K562 (cell line): ENCODE measurements around the gene C19orf47. TPM values are rescaled to one million over a fixed set of nuclear protein-coding genes. Genes with fewer than 3 reads are reported as not detected.

Experiments used
- BCL6 ChIP-seq: fragments of 250-450 bp; sonication (Bioruptor Pico); IDR thresholded peaks from 2 replicates; pipeline ENCODE4 v1.4.0; 2020
- CAMTA2 ChIP-seq: fragments of 250-450 bp; sonication (Bioruptor Pico); conservative IDR thresholded peaks from 2 replicates; pipeline ENCODE4 v1.5.1; 2022
- MYC ChIP-seq, 2 experiments: fragments of 250-450 bp in 1 of 2; sonication (Bioruptor Pico) in 1 of 2; IDR thresholded peaks; 2 replicates each; pipeline versions ENCODE4 v1.5.1 to v1.6.1; 2012 to 2021; ENCODE audit warnings: low read depth in 2 of 2, borderline replicate concordance in 1 of 2, improper control_type of control experiment in 1 of 2, low read length in 1 of 2, mild to moderate bottlenecking in 1 of 2, moderate library complexity in 1 of 2
- NCOA1 ChIP-seq: fragments of 450-650 bp; IDR thresholded peaks from 2 replicates; pipeline ENCODE4 v1.6.1; 2016; ENCODE audit warnings: low read depth
- PHB2 ChIP-seq: fragments of 450-650 bp; IDR thresholded peaks from 2 replicates; pipeline ENCODE4 v1.6.1; 2017; ENCODE audit warnings: low read depth
- RAD21 ChIP-seq, 2 experiments: fragments of 250-450 bp in 1 of 2; fragments of 450-650 bp in 1 of 2; sonication (Bioruptor Pico) in 1 of 2; formaldehyde crosslinking in 1 of 2; IDR thresholded peaks in 1 of 2; conservative IDR thresholded peaks in 1 of 2; 2 replicates each; pipeline versions ENCODE4 v1.4.0 to v1.8.0; 2020 to 2022; ENCODE audit warnings: mild to moderate bottlenecking in 2 of 2, moderate library complexity in 1 of 2
- RB1 ChIP-seq: fragments of 450-650 bp; IDR thresholded peaks from 2 replicates; pipeline ENCODE4 v1.6.1; 2017; ENCODE audit warnings: low read depth, mild to moderate bottlenecking
- ZC3H4 ChIP-seq: sonication (generic); formaldehyde crosslinking; IDR thresholded peaks from 2 replicates; pipeline ENCODE4 v1.9.0; 2021; ENCODE audit warnings: missing genetic modification reagents, borderline replicate concordance
- ZNF175 ChIP-seq: fragments of 200-800 bp; sonication (Bioruptor generic); IDR thresholded peaks from 2 replicates; pipeline ENCODE4 v1.6.1; 2016; ENCODE audit warnings: low read depth, mild to moderate bottlenecking, missing genetic modification characterization, missing compliant biosample characterization
- ZNF384 ChIP-seq: IDR thresholded peaks from 2 replicates; pipeline ENCODE4 v1.6.1; 2012; ENCODE audit warnings: low read depth, low read length, improper control_type of control experiment
- polyA plus RNA-seq, 8 experiments: library from polyadenylated mRNA; depleted of rRNA in 4 of 8; stranded (reverse) in 5 of 8; unstranded in 3 of 8; fragments of >200 nt; fragmentation: Nextera tagmentation in 2 of 8; fragmentation: Illumina TruSeq in 1 of 8; extraction: Ambion mirVana in 2 of 8; extraction: Trizol in 1 of 8; gene quantifications; 2 replicates each; pipeline versions ENCODE4 v1.2.1 to v1.2.3, GENCODE V29; 2011 to 2014; ENCODE audit warnings: inconsistent platforms in 1 of 8, missing spikeins in 1 of 8
- total RNA-seq, 7 experiments: library from RNA; depleted of rRNA in 6 of 7; stranded (reverse); fragments of >200 nt in 6 of 7; fragmentation: Illumina TruSeq in 2 of 7; extraction: Trizol in 2 of 7; gene quantifications; 2 replicates each; pipeline versions ENCODE4 v1.2.1 to v1.2.3, GENCODE V29; 2011 to 2021; ENCODE audit warnings: low replicate concordance in 1 of 7
- TF ChIP-seq, protein P1 (sequence below): fragments of 450-650 bp; IDR thresholded peaks from 2 replicates; pipeline ENCODE4 v1.6.1; 2016
- TF ChIP-seq, protein P2 (sequence below): sonication (generic); formaldehyde crosslinking; IDR thresholded peaks from 2 replicates; pipeline ENCODE4 v1.8.1; 2022; ENCODE audit warnings: missing genetic modification reagents

The C19orf47 gene
- total and polyA plus RNA-seq, 9 of the 15 experiments (the other 6 are each of a cell fraction or from before 2014, with no cell fraction given), result 0.08 to 26.1 (median 14.7) TPM

DNA sequence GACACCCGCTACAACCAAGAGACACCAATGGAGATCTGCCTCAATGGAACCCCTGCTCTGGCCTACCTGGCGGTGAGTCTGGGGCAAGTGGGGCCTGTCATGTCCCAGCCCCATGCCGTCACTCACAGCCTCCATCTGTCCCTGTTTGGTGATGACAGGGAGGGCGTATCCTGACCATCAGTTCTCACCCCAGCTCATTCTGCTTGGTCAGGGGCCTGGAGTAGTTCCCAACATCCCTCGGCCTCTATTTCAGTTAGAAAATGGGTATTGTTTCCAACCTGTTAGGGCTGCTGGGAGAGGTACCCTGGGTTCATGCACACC, 23.6 kb upstream of the C19orf47 start (continued):
- TF ChIP-seq RAD21 (CRISPR knock-in tag; conservative IDR thresholded peaks at IDR 0.05 in 1 of 2, IDR thresholded peaks at IDR 0.05 in 1 of 2) (no peak), MYC (IDR thresholded peaks at IDR 0.05; ENCODE audit: low read depth, low read length) (0 out of 2 replicates have a peak, but pooled peaks have one; percentile 14), MYC (CRISPR knock-in tag; IDR thresholded peaks at IDR 0.05; ENCODE audit: borderline replicate concordance, low read depth) (no peak), ZC3H4 (CRISPR knock-in tag) (no peak), PHB2 (no peak), NCOA1 (no peak), CAMTA2 (CRISPR knock-in tag) (no peak), RB1 (0 out of 2 replicates have a peak, but pooled peaks have one; percentile 12), BCL6 (CRISPR knock-in tag) (no peak), ZNF384 (no peak), ZNF175 (CRISPR knock-in tag) (no peak)
- TF ChIP-seq, protein P1, sequence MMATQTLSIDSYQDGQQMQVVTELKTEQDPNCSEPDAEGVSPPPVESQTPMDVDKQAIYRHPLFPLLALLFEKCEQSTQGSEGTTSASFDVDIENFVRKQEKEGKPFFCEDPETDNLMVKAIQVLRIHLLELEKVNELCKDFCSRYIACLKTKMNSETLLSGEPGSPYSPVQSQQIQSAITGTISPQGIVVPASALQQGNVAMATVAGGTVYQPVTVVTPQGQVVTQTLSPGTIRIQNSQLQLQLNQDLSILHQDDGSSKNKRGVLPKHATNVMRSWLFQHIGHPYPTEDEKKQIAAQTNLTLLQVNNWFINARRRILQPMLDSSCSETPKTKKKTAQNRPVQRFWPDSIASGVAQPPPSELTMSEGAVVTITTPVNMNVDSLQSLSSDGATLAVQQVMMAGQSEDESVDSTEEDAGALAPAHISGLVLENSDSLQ, result peak; percentile 69; the same call in 1 of the 2 replicates
- TF ChIP-seq, protein P2, sequence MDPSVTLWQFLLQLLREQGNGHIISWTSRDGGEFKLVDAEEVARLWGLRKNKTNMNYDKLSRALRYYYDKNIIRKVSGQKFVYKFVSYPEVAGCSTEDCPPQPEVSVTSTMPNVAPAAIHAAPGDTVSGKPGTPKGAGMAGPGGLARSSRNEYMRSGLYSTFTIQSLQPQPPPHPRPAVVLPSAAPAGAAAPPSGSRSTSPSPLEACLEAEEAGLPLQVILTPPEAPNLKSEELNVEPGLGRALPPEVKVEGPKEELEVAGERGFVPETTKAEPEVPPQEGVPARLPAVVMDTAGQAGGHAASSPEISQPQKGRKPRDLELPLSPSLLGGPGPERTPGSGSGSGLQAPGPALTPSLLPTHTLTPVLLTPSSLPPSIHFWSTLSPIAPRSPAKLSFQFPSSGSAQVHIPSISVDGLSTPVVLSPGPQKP (CRISPR knock-in tag), result no peak
- TF ChIP-seq, all 486 proteins: peak for 8
